SK-N-SH (cell line): ENCODE results near the gene ZNF74. TPM values are rescaled to one million over a fixed set of nuclear protein-coding genes. Genes with fewer than 3 reads are reported as not detected.

ENCODE experiments used
- CTCF ChIA-PET: fragments of 300-600, 350-600 bp; formaldehyde crosslinking; extraction: SDS; loops from one replicate; lab custom pipeline; 2021; lab: Yijun Ruan, JAX
- POLR2A ChIA-PET: fragments of 350-600 bp; sonication (Branson Sonifier 250); formaldehyde crosslinking; extraction: SDS; loops from one replicate; lab custom pipeline; 2020; ENCODE audit warnings: antibody characterized with exemption, inconsistent platforms; lab: Yijun Ruan, JAX
- DNase-seq: peaks from one replicate; pipeline ENCODE4 v3.0.0; 2012
- H2AFZ ChIP-seq: fragments of 200-600 bp; sonication (generic); 2 replicates; pipeline ENCODE4 v1.8.1; 2016; ENCODE audit warnings: antibody characterized with exemption, mild to moderate bottlenecking, low read depth
- H3F3A ChIP-seq: fragments of 200-600 bp; sonication (generic); replicated peaks from 2 replicates; pipeline ENCODE3; 2016; ENCODE audit warnings: antibody characterized with exemption, mild to moderate bottlenecking; ENCODE audit not compliant: insufficient read depth
- H3K27ac ChIP-seq, 2 experiments: fragments of 200-500 bp in 1 of 2; fragments of 200-600 bp in 1 of 2; sonication (Bioruptor generic) in 1 of 2; sonication (generic), shearing (Covaris generic) in 1 of 2; 2 replicates each; pipeline versions ENCODE4 v1.5.1 to v1.6.1; 2014 to 2016; ENCODE audit warnings: low read depth in 2 of 2, inconsistent platforms in 1 of 2, low read length in 1 of 2, mild to moderate bottlenecking in 1 of 2, mixed read lengths in 1 of 2
- H3K27me3 ChIP-seq: fragments of 200-600 bp; sonication (generic), shearing (Covaris generic); 2 replicates; pipeline ENCODE4 v1.6.1; 2016; ENCODE audit warnings: mixed run types; ENCODE audit not compliant: insufficient read depth
- H3K36me3 ChIP-seq, 2 experiments: fragments of 200-500 bp in 1 of 2; fragments of 200-600 bp in 1 of 2; sonication (Bioruptor generic) in 1 of 2; sonication (generic) in 1 of 2; replicated peaks in 1 of 2; 2 replicates each; pipeline versions ENCODE3 to v1.5.1; 2014 to 2016; ENCODE audit warnings: low read length in 1 of 2, mild to moderate bottlenecking in 1 of 2; ENCODE audit not compliant: insufficient read depth in 2 of 2, control insufficient read depth in 1 of 2
- H3K4me1 ChIP-seq, 2 experiments: fragments of 200-500 bp in 1 of 2; fragments of 200-600 bp in 1 of 2; sonication (Bioruptor generic) in 1 of 2; sonication (generic), shearing (Covaris generic) in 1 of 2; 2 replicates each; pipeline versions ENCODE4 v1.5.1 to v1.6.1; 2014 to 2016; ENCODE audit warnings: low read depth in 1 of 2, low read length in 1 of 2, mixed run types in 1 of 2; ENCODE audit not compliant: insufficient read depth in 2 of 2, control insufficient read depth in 1 of 2
- H3K4me2 ChIP-seq: fragments of 200-600 bp; sonication (generic), shearing (Covaris generic); 2 replicates; pipeline ENCODE4 v1.6.1; 2017; ENCODE audit warnings: mixed run types
- H3K4me3 ChIP-seq, 2 experiments: fragments of 200-500 bp in 1 of 2; fragments of 200-600 bp in 1 of 2; sonication (Bioruptor generic) in 1 of 2; sonication (generic), shearing (Covaris generic) in 1 of 2; 2 replicates each; pipeline versions ENCODE4 v1.5.1 to v1.8.1; 2014 to 2016; ENCODE audit warnings: low read depth in 2 of 2, inconsistent platforms in 1 of 2, low read length in 1 of 2, mild to moderate bottlenecking in 1 of 2, mixed read lengths in 1 of 2, moderate library complexity in 1 of 2
- H3K79me2 ChIP-seq: fragments of 200-600 bp; sonication (generic); 2 replicates; pipeline ENCODE4 v1.8.1; 2017; ENCODE audit warnings: mild to moderate bottlenecking; ENCODE audit not compliant: insufficient read depth
- H3K9ac ChIP-seq: fragments of 200-600 bp; sonication (generic); 2 replicates; pipeline ENCODE4 v1.6.1; 2017; ENCODE audit warnings: mixed run types
- H3K9me2 ChIP-seq: fragments of 200-600 bp; sonication (generic); 2 replicates; pipeline ENCODE4 v1.6.1; 2017; ENCODE audit warnings: mixed run types
- H3K9me3 ChIP-seq: fragments of 200-600 bp; sonication (generic); 2 replicates; pipeline ENCODE4 v1.6.1; 2017; ENCODE audit warnings: mixed run types, mild to moderate bottlenecking, moderate library complexity
- H4K20me1 ChIP-seq: fragments of 200-600 bp; sonication (generic); 2 replicates; pipeline ENCODE4 v1.6.1; 2017; ENCODE audit warnings: mild to moderate bottlenecking, mixed run types; ENCODE audit not compliant: insufficient read depth
- CHD2 ChIP-seq: fragments of 150-350 bp; IDR thresholded peaks from 2 replicates; pipeline ENCODE4 v1.6.1; 2018; ENCODE audit warnings: low read length; ENCODE audit not compliant: partially characterized antibody
- ELF1 ChIP-seq: IDR thresholded peaks from 2 replicates; pipeline ENCODE4 v1.4.0; 2012
- GABPA ChIP-seq: IDR thresholded peaks from 2 replicates; pipeline ENCODE4 v1.4.0; 2012; ENCODE audit warnings: low read depth, mild to moderate bottlenecking
- JUND ChIP-seq: IDR thresholded peaks from 2 replicates; pipeline ENCODE4 v1.4.0; 2012
- RAD21 ChIP-seq: IDR thresholded peaks from 2 replicates; pipeline ENCODE4 v1.6.1; 2012; ENCODE audit warnings: mild to moderate bottlenecking, low read length
- RFX5 ChIP-seq: IDR thresholded peaks from 2 replicates; pipeline ENCODE4 v1.6.1; 2012; ENCODE audit warnings: mild to moderate bottlenecking, improper control_type of control experiment, low read length
- SIN3A ChIP-seq: IDR thresholded peaks from 2 replicates; pipeline ENCODE4 v1.6.1; 2012; ENCODE audit warnings: low read depth, mild to moderate bottlenecking, low read length, moderate library complexity, borderline replicate concordance
- TAF1 ChIP-seq: IDR thresholded peaks from 2 replicates; pipeline ENCODE4 v1.6.1; 2012; ENCODE audit warnings: low read depth, mild to moderate bottlenecking, low read length, moderate library complexity, borderline replicate concordance
- WGBS: methylation state at CpG from one replicate; pipeline ENCODE4 v1.1.6; 2017; ENCODE audit warnings: low lambda C conversion rate; 5-methylcytosine and 5-hydroxymethylcytosine counted together
- polyA plus RNA-seq, 3 experiments: library from polyadenylated mRNA; depleted of rRNA; stranded (reverse); fragments of >200 nt; gene quantifications; 2 replicates each; pipeline ENCODE4 v1.2.3, GENCODE V29; 2012
- TF ChIP-seq, protein P1 (sequence below): fragments of 150-350 bp; IDR thresholded peaks from 2 replicates; pipeline ENCODE4 v1.6.1; 2016; ENCODE audit warnings: mild to moderate bottlenecking, low read depth, low read length
- TF ChIP-seq, protein P2 (sequence below): IDR thresholded peaks from 2 replicates; pipeline ENCODE4 v1.4.0; 2012; ENCODE audit warnings: low read depth
- TF ChIP-seq, protein P3 (sequence below): fragments of 200-600 bp; sonication (generic); IDR thresholded peaks from 2 replicates; pipeline ENCODE4 v1.6.1; 2017; ENCODE audit warnings: antibody characterized with exemption, mild to moderate bottlenecking, moderate library complexity

The ZNF74 gene
- polyA plus RNA-seq, 1 of the 3 experiments (the other 2 are of a cell fraction): 8.0 TPM

DNA sequence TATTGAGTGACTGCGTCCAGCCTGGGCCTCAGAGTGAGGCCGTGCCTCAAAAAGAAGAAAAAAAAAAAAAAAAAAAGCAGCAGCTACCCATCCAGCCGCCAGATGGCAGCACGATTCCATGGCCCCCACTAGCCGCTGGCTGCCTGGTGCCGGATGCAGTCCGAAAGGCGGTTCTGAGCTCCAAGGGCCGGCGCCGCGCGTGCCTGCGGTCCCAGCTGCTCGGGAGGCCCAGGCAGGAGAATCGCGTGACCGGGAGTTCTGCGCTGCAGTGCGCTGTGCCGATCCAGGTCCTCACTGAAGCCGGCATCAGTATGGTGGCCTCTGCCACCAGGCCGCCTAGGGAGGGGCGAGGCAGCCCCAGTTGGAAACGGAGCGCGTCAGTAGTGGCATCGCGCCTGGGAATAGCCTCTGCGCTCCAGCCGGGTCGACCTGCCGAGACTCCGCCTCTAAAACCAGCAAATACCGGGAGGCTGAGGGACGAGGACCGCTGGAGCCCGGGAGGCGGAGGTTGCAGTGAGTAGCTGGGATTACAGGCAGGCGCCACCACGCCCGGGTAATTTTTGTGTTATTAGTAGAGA is 24.3 kb downstream of the ZNF74 start (continued):
- TF ChIP-seq, protein P1, sequence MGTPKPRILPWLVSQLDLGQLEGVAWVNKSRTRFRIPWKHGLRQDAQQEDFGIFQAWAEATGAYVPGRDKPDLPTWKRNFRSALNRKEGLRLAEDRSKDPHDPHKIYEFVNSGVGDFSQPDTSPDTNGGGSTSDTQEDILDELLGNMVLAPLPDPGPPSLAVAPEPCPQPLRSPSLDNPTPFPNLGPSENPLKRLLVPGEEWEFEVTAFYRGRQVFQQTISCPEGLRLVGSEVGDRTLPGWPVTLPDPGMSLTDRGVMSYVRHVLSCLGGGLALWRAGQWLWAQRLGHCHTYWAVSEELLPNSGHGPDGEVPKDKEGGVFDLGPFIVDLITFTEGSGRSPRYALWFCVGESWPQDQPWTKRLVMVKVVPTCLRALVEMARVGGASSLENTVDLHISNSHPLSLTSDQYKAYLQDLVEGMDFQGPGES: no peak
- TF ChIP-seq CHD2 (peak; percentile 30), JUND (no peak), RAD21 (peak; percentile 95), ELF1 (no peak), SIN3A (0 out of 2 replicates have a peak, but pooled peaks have one; percentile 61)
- TF ChIP-seq, protein P2, sequence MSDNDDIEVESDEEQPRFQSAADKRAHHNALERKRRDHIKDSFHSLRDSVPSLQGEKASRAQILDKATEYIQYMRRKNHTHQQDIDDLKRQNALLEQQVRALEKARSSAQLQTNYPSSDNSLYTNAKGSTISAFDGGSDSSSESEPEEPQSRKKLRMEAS: peak; percentile 38; the same call in 1 of the 2 replicates
- TF ChIP-seq, protein P3, sequence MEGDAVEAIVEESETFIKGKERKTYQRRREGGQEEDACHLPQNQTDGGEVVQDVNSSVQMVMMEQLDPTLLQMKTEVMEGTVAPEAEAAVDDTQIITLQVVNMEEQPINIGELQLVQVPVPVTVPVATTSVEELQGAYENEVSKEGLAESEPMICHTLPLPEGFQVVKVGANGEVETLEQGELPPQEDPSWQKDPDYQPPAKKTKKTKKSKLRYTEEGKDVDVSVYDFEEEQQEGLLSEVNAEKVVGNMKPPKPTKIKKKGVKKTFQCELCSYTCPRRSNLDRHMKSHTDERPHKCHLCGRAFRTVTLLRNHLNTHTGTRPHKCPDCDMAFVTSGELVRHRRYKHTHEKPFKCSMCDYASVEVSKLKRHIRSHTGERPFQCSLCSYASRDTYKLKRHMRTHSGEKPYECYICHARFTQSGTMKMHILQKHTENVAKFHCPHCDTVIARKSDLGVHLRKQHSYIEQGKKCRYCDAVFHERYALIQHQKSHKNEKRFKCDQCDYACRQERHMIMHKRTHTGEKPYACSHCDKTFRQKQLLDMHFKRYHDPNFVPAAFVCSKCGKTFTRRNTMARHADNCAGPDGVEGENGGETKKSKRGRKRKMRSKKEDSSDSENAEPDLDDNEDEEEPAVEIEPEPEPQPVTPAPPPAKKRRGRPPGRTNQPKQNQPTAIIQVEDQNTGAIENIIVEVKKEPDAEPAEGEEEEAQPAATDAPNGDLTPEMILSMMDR: peak; percentile 87

DNA sequence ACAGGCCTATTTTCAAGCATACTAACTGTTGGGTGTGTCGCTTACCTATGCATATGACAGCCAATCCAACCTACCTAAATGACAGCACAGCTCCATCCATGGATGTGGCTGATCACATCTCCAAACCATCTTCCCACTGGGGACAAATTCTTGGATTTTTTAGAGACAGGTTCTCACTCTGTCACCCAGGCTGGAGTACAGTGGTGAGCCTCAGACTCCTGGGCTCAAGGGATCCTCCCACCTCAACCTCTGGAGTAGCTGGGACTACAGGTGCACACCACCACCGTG is 25.7 kb downstream of the ZNF74 start:
- peaks cover 16% of the 10 kb centered on the region for H3F3A ChIP-seq
- no peak for TF ChIP-seq RFX5
- TF ChIP-seq GABPA: no peak
- TF ChIP-seq TAF1: no peak
- TF ChIP-seq CHD2: no peak
- TF ChIP-seq RAD21: no peak
- TF ChIP-seq, protein P2: no peak
- TF ChIP-seq JUND: no peak
- POLR2A ChIA-PET: no interaction called here
- 85% methylated on average over 2 of the region's 2 CpGs for WGBS
- no peaks in the 10 kb centered on the region for H3K9me2 ChIP-seq
- no peaks in the 10 kb centered on the region for H3K27me3 ChIP-seq
- H3K9ac ChIP-seq: no peak overlapping the region
- H3K4me2 ChIP-seq: no peak overlapping the region
- peaks cover 20% of the 10 kb centered on the region for H4K20me1 ChIP-seq
- no peak for DNase-seq
- CTCF ChIA-PET: interaction anchor here (2.0 to 3.7 kb wide), 6 partner anchors 9 to 77 kb away, joined by 5 to 102 read pairs (median 16); partner anchors contain the start of gene KLHL22
- H3K27ac ChIP-seq: no peak overlapping the region
- no peak overlapping the region for H2AFZ ChIP-seq
- peaks cover 0 to 5% of the 10 kb centered on the region in 2 experiments for H3K36me3 ChIP-seq
- H3K79me2 ChIP-seq: no peaks in the 10 kb centered on the region
- H3K4me3 ChIP-seq: no peak overlapping the region
- peaks cover 16 to 40% of the 10 kb centered on the region in 2 experiments; a peak in 3 of 4 replicates for H3K4me1 ChIP-seq
- H3K9me3 ChIP-seq: no peaks in the 10 kb centered on the region
